CD4-positive, alpha-beta T cell treated with Interleukin-17A for 1 hour (primary cell): ENCODE measurements around the gene NFATC1.
"Not testable (repeated sequence)": the region's sequence is repeated elsewhere in the genome, so short reads cannot be mapped to it uniquely, and the experiment has no call there.

Experiments
- DNase-seq: peaks from one replicate; pipeline ENCODE4 v3.0.0-alpha.2; 2020

Gene NFATC1

GRCh38 chr18:79479116-79479760 lies 83.5 kb downstream of the NFATC1 start:
- no peak for DNase-seq

- no peak for DNase-seq
These were observed 84.0 kb downstream of the NFATC1 start for GRCh38 chr18:79479761-79480161.

- no peak for DNase-seq
These were observed 84.7 kb downstream of the NFATC1 start for GRCh38 chr18:79480171-79481045.

GRCh38 chr18:79481046-79481790 lies 85.5 kb downstream of the NFATC1 start:
- no peak for DNase-seq

- DNase-seq, result not testable (repeated sequence)
These were observed 87.7 kb downstream of the NFATC1 start for GRCh38 chr18:79483393-79483792.

- DNase-seq, result no peak
These were observed 88.3 kb downstream of the NFATC1 start for GRCh38 chr18:79483971-79484491.

- no peak for DNase-seq
These were observed 89.2 kb downstream of the NFATC1 start for GRCh38 chr18:79484661-79485621.

GRCh38 chr18:79485788-79486355 lies 90.1 kb downstream of the NFATC1 start:
- no peak for DNase-seq

GRCh38 chr18:79486356-79487182 lies 90.8 kb downstream of the NFATC1 start:
- DNase-seq, result no peak

- no peak for DNase-seq
These were observed 91.6 kb downstream of the NFATC1 start for GRCh38 chr18:79487183-79487800.

- DNase-seq, result no peak
These were observed 92.1 kb downstream of the NFATC1 start for GRCh38 chr18:79487801-79488201.

GRCh38 chr18:79488311-79489050 lies 92.8 kb downstream of the NFATC1 start:
- DNase-seq, result no peak

GRCh38 chr18:79489051-79489898 lies 93.5 kb downstream of the NFATC1 start:
- no peak for DNase-seq

- DNase-seq, result no peak
These were observed 94.3 kb downstream of the NFATC1 start for GRCh38 chr18:79489899-79490625.

GRCh38 chr18:79490626-79491041 lies 94.9 kb downstream of the NFATC1 start:
- DNase-seq, result no peak

GRCh38 chr18:79491081-79491551 lies 95.4 kb downstream of the NFATC1 start:
- no peak for DNase-seq

- DNase-seq, result no peak
These were observed 97.6 kb downstream of the NFATC1 start for GRCh38 chr18:79493211-79493800.
